HG02623 (cell line): ENCODE results near the gene PPP2R3B.
"Not testable (repeated sequence)": the region's sequence is repeated elsewhere in the genome, so short reads cannot be mapped to it uniquely, and the experiment has no call there.

ENCODE experiments used
- ATAC-seq: cut with Tn5 transposase; IDR thresholded peaks from one replicate; pipeline ENCODE4 v1.9.1; 2021; ENCODE audit warnings: moderate library complexity; ENCODE audit not compliant: unreplicated experiment

Gene PPP2R3B

DNA sequence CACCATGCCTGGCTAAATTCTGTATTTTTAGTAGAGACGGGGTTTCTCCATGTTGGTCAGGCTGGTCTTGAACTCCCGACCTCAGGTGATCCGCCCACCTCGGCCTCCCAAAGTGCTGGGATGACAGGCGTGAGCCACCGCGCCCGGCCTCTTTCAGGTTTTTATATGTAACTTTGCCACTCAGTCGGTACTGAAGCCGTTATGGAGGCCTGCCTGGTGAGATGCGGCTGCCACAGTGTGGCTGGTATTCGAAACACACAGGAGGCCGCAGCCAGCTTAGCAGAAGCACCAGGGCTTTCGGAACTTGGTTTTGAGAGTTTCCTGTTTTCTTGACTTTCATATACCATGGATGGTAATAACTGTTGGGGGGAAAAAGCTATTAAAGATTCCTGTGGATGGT, 62.0 kb downstream of the PPP2R3B start:
- ATAC-seq: not testable (repeated sequence)

DNA sequence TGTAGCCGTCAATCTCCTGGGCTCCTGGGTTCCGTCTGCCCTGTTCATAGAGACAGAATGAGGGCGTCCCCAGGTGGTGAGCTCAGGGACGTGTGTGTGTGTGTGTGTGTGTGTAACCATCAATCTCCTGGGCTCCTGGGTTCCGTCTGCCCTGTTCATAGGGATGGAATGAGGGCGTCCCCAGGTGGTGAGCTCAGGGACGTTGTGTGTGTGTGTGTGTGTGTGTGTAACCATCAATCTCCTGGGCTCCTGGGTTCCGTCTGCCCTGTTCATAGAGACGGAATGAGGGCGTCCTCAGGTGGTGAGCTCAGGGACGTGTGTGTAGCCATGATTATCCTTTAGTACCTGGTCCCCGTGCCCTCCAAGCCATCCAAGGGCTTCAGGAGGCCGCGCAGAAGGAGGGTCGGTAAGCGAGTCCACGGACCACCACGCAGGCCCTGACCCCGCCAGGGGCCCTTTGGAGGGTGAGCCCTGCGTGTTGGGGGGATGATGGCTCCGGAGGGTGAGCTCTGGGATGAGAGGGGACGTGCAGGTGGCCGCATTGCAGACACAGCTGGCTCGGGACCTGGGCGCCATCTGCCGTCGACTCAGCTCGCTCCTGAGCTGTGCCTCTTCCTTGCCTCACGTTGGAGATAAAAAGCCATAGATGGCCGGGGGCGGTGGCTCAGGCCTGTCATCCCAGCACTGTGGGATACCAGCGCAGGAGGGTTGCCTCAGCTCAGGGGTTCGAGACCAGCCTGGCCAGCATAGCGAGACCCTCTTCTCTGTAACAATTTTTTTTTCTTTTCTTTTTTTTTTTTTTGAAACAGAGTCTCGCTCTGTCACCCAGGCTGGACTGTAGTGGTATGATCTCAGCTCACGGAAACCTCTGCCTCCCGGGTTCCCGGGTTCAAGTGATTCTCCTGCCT, 62.7 kb downstream of the PPP2R3B start:
- no peak for ATAC-seq

DNA sequence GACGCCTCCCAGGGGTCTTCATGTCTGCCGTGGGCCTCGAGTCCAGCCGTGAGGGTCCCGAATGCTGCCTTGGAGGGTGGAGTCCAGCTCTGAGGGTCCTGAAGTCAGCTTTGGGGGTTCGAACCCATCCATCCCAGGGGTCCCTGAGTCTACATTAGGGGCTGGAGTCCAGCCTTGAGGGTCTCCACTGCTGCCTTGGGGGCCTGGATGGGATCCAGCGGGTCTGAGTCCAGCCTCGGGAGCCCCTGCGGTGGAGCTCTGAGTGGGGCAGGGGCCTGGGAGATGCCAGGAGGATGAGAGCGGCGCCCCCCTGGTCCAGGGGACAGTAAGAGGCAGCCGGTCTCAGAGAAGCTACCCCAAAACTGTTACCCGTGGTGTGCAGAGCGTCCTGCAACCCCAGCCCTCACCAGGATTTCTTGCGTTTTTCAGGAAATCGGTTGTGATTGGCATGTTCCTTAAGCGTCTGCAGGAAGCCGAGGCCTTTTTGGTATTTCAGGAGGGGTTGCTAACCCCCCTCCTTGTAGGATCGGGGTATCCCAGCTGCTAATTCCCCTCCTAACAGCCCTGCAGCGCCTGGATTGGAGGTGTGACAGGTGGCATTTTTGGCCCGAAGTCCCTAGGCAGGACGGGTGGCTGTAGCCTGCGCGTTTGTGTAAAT, 66.5 kb downstream of the PPP2R3B start:
- ATAC-seq: no peak

DNA sequence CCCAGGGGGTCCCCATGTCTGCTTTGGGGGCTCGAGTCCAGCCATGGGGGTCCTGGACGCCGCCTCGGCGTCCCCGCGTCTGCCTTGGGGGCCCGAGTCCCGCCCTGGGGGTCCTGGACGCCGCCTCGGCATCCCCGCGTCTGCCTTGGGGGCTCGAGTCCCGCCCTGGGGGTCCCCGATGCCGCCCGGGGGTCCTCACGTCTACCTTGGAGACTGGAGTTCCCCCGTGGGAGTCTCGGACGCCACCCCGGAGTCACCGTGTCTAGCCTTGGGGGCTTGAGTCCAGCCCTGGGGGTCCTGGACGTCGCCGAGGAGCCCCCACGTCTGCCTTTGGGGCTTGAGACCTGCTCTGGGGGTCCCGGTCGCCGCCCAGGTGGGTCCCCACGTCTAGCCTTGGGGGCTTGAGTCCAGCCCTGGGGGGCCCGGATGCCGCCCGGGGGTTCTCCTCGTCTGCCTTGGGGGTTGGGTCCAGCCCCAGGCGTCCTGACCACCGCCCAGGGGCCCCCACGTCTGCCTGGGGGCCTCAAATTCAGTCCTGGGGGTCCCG, 67.1 kb downstream of the PPP2R3B start:
- no peak for ATAC-seq

DNA sequence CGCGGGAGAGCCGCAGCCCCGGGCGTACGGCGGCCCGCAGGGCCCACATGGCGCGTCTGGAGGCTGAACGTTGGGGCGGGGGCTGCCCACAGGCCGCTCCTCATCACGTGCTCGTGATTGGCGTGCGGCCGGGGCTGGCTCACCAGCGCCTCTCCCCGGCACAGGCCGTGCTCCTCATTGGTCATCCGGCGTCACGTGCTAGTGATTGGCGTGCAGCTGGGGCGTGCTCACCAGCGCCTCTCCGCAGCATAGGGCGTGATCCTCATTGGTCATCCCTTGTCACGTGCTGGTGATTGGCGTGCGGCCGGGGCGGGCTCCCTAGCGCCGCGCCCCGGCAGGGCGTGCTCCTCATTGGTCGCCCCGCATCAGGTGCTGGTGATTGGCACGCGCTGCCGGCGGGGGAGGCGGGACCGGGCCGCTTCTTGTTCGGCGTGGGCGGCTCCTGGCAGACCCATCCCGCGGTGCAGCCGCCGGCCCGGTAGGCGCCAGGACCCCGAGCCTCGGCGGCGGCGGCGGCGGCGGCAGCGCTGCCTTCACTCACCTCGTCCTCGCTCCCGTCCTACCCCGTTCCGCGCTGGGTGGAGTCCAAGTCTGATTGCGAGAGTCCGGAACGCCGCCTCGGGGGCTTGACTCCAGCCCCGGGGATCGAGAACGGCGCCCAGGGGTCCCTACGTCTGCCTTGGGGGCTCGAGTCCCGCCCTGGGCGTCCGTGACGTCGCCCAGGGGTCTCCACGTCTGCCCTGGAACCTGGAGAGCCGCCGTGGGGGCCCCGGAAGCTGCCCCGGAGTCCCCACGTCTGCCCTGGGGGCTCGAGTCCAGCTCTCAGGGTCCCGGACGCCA, 67.7 kb downstream of the PPP2R3B start, which contains the start of gene GTPBP6:
Gene GTPBP6, minus strand, starts transcription at position 58 of the 840 bp plus-strand sequence. Its CDS starts 9 bp downstream, at position 49.
- ATAC-seq: peak; percentile 79

DNA sequence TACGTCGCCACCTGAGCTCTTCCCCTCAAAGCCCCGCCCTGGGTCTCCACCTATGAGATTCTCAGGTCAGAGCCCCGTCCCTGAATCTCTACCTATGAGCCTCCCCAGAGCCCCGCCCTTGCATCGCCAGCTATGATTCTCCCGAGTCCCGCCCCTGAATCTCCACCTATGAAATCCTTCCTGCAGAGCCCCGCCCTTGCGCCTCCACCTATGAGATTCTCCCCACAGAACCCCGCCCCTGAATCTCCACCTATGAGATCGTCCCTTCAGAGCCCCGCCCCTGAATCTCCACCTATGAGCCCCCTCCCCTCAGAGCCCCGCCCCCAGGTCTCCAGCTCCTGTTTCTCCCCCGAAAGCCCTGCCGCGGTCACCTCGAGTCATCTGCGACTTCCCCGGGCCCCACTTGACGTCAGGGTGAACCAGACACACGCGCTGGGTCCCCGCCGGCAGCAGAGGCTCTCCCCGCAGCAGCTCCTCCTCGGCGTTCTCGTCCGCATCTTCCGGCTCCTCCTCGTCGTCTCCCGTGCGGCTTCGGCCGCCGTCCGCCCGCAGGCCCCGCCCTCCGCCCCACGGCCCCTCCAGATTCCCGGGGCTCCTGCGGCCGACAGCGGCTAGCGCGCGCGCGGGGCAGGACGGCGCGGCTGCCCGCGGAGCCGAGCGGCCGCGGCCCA, 68.5 kb downstream of the PPP2R3B start:
- peak; percentile 55 for ATAC-seq

DNA sequence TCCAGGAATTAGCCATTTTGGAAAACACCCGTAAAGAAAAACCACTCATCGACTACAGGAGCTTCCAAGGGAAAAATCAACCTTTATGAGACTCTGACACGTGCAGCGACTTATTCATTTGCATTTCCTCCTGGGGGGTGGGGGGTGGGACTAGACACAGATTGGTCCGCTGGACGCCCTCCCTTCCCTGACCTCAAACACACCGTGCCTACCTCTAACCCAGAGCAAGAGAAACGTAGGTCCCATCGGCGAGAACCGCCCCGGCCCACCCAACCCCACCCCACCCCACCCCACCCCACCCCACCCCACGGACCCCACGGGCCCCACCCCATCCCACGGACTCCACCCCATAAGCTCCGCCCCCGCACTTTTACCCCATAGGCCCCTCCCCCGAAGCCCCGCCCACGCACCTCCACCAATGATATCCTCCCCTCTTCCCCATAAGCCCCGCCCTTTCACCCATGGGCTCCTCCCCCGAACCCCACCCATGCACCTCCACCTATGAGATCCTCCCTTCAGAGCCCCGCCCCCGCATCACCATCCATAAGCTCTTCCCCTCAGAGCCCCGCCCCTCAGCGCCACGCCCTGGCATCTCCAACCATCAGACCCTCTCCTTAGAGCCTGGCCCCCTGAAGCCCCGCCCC, 69.2 kb downstream of the PPP2R3B start:
- ATAC-seq: no peak

DNA sequence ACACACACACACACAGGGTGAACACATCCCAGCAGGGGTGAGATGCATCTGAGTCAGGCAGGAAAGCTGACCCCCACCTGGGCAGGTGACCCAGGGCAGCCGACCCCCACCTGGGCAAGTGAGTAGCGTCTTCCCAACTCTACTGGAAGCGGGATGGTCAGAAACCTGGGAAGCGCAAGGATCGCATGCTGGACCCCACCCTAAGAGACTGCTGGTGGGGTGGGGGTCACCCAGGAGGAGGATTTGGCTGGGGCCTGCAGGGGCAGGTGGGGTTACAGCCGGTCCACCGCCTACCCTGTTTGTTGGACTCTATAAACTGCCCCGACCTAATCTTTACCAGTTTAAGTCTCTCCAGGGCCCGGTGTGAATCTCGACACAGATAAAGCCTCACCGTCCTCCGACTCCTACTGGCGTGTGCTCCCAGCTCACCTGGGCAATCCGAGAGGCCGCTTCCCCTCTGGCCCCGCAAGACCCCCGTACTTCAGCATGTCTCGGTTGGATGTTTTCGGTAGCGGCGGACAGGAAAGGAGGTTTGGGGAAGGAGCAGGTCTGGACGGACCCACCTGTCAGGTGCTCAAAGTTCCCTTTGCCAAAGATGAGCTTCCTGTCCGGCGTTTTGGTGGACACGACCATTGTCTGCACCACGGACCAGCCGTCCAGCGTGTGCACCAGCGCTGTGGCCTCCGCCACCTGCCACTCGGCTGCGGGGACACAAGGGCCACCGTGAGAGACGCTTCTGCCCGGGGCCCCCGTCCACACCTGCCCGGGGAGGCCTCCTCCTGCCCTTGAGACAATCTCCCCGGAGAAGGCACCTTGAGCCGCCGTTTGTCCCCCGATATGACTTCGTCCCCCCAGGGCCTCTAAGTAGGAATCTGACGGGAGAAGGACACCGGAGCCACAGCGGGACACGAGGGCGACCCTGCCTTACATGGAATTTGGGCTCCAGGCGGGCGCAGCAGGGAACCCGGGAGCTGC, 70.1 kb downstream of the PPP2R3B start:
- no peak for ATAC-seq

DNA sequence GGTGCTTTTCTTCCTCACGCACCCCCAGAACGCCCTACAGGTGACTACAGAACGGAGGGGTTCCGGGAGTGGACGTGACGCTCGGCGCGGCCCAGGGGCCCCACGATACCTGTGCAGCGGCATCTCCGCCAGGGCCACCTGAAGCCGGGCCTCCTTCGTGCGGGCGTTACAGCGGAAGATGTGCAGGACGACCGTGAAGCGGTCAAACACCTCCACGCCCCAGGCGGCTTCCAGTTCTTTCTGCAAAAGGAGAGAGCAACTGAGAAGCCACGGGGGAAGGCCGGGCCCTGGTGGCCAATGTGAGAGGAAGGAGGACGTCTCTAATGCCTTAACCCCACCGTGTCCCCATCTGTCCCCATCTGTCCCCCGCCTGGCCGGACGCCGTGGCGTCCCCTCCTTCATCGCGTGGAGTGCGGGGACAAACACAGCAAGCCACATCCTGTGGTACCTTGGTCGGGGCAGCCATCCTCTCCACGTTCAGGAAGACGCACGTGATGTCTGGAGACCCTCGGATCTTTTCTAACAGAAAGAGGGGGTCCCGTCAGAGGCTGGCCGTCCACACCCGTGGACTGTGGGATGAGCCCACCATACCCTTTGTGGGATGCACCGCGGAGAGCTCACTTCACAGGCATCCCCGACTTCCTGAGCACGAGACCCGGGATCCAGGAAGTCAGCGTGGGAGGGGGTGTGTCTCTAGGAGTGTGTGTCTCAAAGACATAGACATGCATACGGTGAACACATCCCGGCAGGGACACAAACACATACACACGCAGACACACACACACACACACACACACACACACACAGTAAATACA, 71.7 kb downstream of the PPP2R3B start:
- ATAC-seq: no peak

DNA sequence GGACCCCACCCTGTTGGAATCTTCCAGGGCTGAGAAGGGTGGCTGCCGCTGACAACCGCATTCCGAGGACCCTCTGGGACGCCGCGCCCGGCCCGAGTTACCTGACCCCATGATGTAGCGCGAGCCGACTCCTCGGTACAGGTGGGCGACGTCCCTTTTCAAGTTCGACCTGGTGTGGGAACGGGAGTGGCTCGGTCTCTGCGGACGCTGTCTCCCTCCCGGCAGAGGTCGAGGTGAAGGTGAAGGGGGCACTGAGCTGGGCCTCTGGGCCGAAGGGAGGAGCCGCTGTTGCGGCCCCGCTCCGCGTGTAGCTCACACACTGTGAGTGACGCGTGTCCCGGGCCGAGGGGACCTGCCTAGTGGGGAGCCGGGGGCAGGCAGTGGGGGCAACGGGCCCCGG, 72.7 kb downstream of the PPP2R3B start:
- no peak for ATAC-seq

DNA sequence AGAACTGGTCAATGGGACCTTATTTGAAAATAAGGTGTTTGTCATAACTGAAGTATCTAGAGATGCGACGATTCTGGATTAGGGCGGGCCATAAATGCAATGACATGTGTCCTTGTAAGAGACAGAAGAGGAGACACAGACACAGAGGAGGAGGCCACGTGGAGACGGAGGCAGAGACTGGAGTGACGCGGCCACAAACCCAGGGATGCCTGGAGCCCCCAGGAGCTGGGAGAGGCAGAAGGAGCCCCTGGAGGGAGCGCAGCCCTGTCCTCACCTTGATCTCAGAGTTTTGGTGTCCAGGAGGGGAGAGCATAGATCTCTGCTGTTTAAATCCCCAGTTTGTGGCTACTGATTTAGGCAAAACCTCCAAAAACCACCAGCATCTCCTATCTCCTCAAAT, 73.2 kb downstream of the PPP2R3B start:
- ATAC-seq: no peak

DNA sequence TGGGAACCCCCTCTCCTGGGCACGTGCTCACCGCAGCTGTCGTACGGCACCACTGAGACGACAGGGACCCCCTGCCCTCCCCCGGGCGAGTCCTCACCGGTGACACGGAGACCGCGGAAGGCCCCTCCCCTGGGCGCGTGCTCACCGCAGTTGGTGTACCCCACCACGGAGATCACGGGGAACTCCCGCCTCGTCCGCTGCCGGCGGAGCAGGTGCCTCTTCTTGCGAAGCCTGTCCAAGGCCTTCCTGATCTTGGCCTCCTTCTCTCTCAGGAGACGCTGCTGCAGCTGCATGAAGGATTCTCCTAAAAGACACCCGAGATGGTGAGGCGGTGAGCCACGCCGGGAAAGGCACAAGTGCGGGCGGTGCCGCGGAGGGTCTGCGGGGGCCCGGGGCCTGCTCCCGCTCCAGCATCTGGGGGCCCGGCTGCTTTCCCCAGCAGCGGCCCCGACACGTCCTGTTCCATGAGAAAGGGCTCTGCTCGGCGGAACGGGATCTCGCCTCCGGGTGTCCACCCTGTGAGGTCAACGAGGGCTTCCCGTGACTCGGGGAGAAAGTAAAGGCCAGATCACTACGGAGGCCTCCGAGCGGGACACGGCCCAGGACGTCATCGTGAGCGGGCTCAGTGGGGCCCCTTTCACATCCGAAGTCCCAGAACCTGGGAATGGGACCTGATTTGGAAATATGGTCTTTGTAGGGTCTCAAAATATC, 73.9 kb downstream of the PPP2R3B start:
- no peak for ATAC-seq

DNA sequence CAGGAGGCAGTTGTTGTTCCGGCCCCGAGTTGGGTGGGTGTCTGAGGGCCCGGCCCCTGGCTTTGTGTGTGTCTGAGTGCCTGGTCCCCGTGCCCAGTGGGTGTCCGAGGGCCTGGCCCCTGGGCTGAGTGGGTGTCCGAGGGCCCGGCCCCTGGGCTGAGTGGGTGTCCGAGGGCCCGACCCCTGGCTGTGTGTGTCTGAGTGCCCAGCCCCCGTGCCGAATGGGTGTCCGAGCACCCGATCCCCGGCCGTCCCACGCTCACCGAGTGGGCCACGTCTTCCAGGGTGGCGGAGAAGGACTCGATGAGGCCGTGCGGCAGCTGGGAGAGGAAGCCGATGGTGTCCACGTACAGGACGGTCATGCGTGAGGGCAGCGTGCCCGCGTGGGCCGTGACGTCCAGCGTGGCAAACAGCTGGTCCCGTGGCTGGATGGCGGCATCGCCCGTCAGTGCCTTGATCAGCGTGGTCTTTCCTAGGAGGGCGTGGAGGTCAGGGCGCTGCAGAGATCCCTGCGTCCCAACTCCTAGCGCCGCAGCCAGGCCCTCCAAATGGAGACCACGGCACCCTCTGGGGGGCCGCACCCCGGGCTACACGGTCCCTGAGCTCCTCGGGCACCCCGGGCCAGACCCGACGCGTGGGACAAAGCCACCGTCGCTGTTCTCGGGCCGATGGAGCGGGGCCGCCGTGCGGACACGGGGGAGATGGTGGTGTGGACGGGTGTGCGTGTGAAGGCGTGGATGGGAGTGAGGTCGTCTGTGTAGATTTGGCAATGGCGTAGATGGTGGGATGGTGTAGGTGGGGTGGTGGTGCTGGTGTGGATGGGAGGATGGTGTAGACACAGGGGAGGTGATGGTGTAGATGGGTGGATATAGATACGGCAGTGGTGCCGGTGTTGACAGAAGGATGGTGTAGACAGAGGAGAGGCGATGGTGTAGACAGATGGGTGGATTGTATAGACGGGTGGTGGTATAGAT, 75.3 kb downstream of the PPP2R3B start:
- no peak for ATAC-seq

DNA sequence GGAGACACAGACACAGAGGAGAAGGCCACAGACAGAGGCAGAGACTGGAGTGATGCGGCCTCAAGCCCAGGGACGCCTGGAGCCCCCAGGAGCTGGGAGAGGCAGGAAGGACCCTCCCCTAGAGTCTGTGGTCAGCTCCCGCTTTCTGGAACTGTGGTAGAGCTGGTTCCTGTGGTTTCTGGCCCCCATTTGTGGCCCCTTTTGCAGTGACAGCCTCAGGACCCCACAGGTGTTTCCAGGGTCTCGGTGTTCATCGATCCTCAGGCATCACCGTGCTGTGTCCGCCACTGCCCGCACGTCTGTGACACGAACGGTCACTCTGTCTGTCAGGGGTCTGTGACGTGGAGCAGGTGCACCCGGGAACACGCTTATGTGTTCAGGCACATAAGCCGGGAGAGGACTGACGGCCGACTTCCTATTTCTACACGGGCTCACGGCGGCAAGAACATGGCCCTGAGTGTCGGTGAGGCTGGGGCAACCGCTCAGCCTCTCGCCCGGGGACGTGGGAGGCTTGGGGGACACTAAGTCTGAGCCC, 76.0 kb downstream of the PPP2R3B start:
- ATAC-seq: no peak

DNA sequence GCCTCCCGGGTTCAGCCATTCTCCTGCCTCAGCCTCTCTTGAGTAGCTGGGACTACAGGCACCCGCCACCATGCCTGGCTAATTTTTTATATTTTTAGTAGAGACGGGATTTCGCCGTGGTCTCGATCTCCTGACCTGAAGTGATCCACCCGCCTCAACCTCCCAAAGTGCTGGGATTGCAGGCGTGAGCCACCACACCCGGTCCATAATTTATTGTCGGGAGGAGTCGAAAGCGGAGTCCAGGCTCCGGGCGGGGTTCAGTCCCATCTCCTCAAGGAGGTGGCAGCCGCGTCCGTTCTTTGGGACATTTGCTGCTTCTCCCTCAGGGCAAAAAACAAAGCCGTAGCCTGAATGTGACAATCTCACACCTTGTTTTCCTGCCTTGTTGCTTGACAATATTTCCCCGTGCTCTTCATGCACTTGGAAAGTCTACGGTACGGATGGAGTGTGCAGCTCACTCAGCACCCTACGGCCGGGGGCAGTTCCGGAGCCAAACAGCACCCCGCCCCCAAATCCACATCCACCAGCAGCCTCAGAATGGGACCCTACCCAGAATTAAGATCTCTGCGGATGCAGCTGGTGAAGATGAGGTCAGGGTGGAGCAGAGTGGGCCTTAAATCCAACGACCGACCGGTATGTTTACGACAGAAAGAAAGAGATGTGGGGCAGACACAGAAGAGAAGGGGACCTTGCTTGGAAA, 77.7 kb downstream of the PPP2R3B start:
- ATAC-seq: no peak
